Loucy (cell line): ENCODE measurements around the gene PCBP2.

Experiments
- EZH2phosphoT487 ChIP-seq: fragments of 200-600 bp; IDR thresholded peaks from 2 replicates; pipeline ENCODE4 v1.6.1; 2018; ENCODE audit warnings: antibody characterized with exemption, mild to moderate bottlenecking, moderate library complexity, borderline replicate concordance
- TF ChIP-seq, protein P1 (sequence below): fragments of 200-600 bp; sonication (generic); conservative IDR thresholded peaks from 2 replicates; pipeline ENCODE4 v1.5.1; 2014; ENCODE audit warnings: mild to moderate bottlenecking, antibody characterized with exemption, low read length

DNA sequence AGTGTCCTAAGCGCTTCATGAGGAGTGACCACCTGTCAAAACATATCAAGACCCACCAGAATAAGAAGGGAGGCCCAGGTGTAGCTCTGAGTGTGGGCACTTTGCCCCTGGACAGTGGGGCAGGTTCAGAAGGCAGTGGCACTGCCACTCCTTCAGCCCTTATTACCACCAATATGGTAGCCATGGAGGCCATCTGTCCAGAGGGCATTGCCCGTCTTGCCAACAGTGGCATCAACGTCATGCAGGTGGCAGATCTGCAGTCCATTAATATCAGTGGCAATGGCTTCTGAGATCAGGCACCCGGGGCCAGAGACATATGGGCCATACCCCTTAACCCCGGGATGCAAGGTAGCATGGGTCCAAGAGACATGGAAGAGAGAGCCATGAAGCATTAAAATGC is 41.0 kb upstream of the PCBP2 start:
- TF ChIP-seq, protein P1, sequence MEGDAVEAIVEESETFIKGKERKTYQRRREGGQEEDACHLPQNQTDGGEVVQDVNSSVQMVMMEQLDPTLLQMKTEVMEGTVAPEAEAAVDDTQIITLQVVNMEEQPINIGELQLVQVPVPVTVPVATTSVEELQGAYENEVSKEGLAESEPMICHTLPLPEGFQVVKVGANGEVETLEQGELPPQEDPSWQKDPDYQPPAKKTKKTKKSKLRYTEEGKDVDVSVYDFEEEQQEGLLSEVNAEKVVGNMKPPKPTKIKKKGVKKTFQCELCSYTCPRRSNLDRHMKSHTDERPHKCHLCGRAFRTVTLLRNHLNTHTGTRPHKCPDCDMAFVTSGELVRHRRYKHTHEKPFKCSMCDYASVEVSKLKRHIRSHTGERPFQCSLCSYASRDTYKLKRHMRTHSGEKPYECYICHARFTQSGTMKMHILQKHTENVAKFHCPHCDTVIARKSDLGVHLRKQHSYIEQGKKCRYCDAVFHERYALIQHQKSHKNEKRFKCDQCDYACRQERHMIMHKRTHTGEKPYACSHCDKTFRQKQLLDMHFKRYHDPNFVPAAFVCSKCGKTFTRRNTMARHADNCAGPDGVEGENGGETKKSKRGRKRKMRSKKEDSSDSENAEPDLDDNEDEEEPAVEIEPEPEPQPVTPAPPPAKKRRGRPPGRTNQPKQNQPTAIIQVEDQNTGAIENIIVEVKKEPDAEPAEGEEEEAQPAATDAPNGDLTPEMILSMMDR = no peak
- TF ChIP-seq EZH2phosphoT487 = no peak
